ENCODE results near the gene PANX1. TPM values are rescaled to one million over a fixed set of nuclear protein-coding genes. Genes with fewer than 3 reads are reported as not detected.
"Not testable (repeated sequence)": the region's sequence is repeated elsewhere in the genome, so short reads cannot be mapped to it uniquely, and the experiment has no call there.

Gene PANX1
- total and polyA plus RNA-seq, 2 donors (not counting 1 experiment from before 2014, with no cell fraction given): 51.7 to 54.5 TPM

DNA sequence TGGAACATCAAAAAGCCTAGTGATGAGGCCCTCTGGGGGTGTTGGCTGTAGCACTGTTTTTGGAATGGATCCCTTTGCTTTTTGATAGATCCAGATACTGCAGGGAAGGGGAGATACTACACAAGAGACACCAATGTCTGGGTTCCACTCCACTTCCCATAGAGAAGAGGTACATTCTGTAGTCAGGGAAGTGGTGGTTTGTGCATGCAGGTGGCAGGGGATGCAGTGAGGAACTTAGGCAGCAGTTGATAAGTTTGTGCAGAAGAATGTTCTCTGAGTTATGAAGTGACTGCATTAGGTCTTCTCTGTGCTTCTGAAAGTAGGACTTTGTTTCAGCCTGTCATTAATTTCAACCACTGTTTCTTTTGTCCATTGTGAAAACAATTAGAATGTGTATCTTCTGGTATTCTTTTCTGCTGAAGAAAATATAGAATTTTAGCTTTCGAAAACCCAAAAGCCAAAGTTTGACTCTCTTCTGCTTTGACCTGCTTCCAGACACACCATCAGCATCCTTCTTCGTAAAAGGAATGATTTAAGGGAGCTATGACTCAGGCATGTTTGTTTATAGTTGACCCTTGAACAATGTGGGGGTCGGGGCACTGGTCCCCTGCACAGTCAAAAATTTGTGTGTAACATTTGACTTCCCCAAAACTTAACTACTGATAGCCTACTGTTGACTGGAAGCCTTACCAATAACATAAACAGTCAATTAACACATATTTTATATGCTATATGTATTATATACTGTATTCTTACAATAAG, 25.6 kb downstream of the PANX1 start:
- no peaks in the 10 kb centered on the region for H4K20me1 ChIP-seq (ENCODE audit: control insufficient read depth, extremely low read depth, insufficient read depth, low read length)
- no peak overlapping the region for H3K27ac ChIP-seq (ENCODE audit: insufficient read depth, low read length)
- H3K27me3 ChIP-seq (ENCODE audit: control insufficient read depth, insufficient read depth, low read length): no peaks in the 10 kb centered on the region
- peak in 1 of 2 donors; percentile 44 for DNase-seq (ENCODE audit: low read depth in 2 of 2)
- H3K79me2 ChIP-seq (ENCODE audit: control insufficient read depth, insufficient read depth, low read length): peaks cover 35% of the 10 kb centered on the region
- peaks cover 27% of the 10 kb centered on the region for H3K4me1 ChIP-seq (ENCODE audit: control insufficient read depth, extremely low read depth, insufficient read depth, low read length)
- H2AFZ ChIP-seq (ENCODE audit: low read length): no peak overlapping the region
- no peak overlapping the region for H3K4me3 ChIP-seq (replicated peaks in 1 of 4; ENCODE audit: control extremely low read depth in 1 of 4, insufficient read depth in 1 of 4, low read depth in 3 of 4, low read length in 4 of 4)
- no peak for TF ChIP-seq EZH2 (IDR thresholded peaks at IDR 0.05; ENCODE audit: low read length, missing control alignments)
- TF ChIP-seq, protein P1, sequence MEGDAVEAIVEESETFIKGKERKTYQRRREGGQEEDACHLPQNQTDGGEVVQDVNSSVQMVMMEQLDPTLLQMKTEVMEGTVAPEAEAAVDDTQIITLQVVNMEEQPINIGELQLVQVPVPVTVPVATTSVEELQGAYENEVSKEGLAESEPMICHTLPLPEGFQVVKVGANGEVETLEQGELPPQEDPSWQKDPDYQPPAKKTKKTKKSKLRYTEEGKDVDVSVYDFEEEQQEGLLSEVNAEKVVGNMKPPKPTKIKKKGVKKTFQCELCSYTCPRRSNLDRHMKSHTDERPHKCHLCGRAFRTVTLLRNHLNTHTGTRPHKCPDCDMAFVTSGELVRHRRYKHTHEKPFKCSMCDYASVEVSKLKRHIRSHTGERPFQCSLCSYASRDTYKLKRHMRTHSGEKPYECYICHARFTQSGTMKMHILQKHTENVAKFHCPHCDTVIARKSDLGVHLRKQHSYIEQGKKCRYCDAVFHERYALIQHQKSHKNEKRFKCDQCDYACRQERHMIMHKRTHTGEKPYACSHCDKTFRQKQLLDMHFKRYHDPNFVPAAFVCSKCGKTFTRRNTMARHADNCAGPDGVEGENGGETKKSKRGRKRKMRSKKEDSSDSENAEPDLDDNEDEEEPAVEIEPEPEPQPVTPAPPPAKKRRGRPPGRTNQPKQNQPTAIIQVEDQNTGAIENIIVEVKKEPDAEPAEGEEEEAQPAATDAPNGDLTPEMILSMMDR (conservative IDR thresholded peaks at IDR 0.05 in 1 of 2, IDR thresholded peaks at IDR 0.05 in 1 of 2; ENCODE audit: low read depth in 1 of 2, low read length in 2 of 2): no peak
- peak overlapping the region; percentile 64 for H3K4me2 ChIP-seq (ENCODE audit: extremely low read depth, insufficient read depth, low read length)
- no peaks in the 10 kb centered on the region for H3K36me3 ChIP-seq (ENCODE audit: control insufficient read depth, insufficient read depth, low read length)
- H3K9ac ChIP-seq (ENCODE audit: insufficient read depth, low read length): no peak overlapping the region
- H3K9me3 ChIP-seq (ENCODE audit: control insufficient read depth, insufficient read depth, low read depth, low read length): no peaks in the 10 kb centered on the region

DNA sequence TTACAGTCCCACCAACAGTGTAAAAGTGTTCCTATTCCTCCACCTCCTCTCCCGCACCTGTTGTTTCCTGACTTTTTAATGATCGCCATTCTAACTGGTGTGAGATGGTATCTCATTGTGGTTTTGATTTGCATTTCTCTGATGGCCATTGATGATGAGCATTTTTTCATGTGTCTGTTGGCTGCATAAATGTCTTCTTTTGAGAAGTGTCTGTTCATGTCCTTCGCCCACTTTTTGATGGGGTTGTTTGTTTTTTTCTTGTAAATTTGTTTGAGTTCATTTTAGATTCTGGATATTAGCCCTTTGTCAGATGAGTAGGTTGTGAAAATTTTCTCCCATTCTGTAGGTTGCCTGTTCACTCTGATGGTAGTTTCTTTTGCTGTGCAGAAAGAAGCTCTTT, 28.7 kb downstream of the PANX1 start:
- peaks cover 20% of the 10 kb centered on the region for H3K79me2 ChIP-seq (ENCODE audit: control insufficient read depth, insufficient read depth, low read length)
- not testable (repeated sequence) for H3K27ac ChIP-seq (ENCODE audit: insufficient read depth, low read length)

DNA sequence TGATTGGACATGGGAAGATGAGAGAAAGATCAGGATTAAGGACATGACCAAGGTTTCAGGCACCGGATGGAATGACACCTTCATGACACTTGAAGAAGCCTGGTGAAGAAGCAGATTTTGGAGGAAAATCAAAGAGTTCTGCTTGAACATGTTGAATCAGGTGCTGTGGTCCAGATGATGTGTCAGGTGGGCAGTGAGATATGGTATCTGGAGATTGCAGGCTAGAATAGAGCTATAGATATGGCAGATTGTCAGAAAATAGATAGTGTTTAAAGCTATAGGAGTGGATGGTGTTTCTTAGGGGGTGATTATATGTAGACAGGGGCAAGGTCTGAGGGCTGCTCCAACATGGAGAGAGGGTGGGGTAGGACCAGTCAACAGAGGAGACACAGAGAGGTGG, 40.2 kb downstream of the PANX1 start:
- Histone ChIP-seq H3K79me2 (ENCODE audit: control insufficient read depth, insufficient read depth, low read length) (peaks cover 35% of the 10 kb centered on the region), H4K20me1 (ENCODE audit: control insufficient read depth, extremely low read depth, insufficient read depth, low read length) (no peaks in the 10 kb centered on the region)

More for the DNA sequence above, 28.7 kb downstream of the PANX1 start:
- not testable (repeated sequence) for H3K4me3 ChIP-seq (replicated peaks in 1 of 4; ENCODE audit: control extremely low read depth in 1 of 4, insufficient read depth in 1 of 4, low read depth in 3 of 4, low read length in 4 of 4); H4K20me1 ChIP-seq (ENCODE audit: control insufficient read depth, extremely low read depth, insufficient read depth, low read length); H3K36me3 ChIP-seq (ENCODE audit: control insufficient read depth, insufficient read depth, low read length); H3K27me3 ChIP-seq (ENCODE audit: control insufficient read depth, insufficient read depth, low read length); H3K9ac ChIP-seq (ENCODE audit: insufficient read depth, low read length); H3K9me3 ChIP-seq (ENCODE audit: control insufficient read depth, insufficient read depth, low read depth, low read length); DNase-seq (ENCODE audit: low read depth in 2 of 2); H3K4me2 ChIP-seq (ENCODE audit: extremely low read depth, insufficient read depth, low read length); H2AFZ ChIP-seq (ENCODE audit: low read length)
- H3K4me1 ChIP-seq (ENCODE audit: control insufficient read depth, extremely low read depth, insufficient read depth, low read length): peaks cover 15% of the 10 kb centered on the region

More for the DNA sequence above, 40.2 kb downstream of the PANX1 start:
- no peak for DNase-seq (ENCODE audit: low read depth in 2 of 2)
- H3K4me2 ChIP-seq (ENCODE audit: extremely low read depth, insufficient read depth, low read length): no peak overlapping the region
- no peak for TF ChIP-seq EZH2 (IDR thresholded peaks at IDR 0.05; ENCODE audit: low read length, missing control alignments)
- TF ChIP-seq, protein P1 (conservative IDR thresholded peaks at IDR 0.05 in 1 of 2, IDR thresholded peaks at IDR 0.05 in 1 of 2; ENCODE audit: low read depth in 1 of 2, low read length in 2 of 2): no peak
- no peak overlapping the region for H3K9ac ChIP-seq (ENCODE audit: insufficient read depth, low read length)
- H3K27me3 ChIP-seq (ENCODE audit: control insufficient read depth, insufficient read depth, low read length): no peaks in the 10 kb centered on the region
- no peaks in the 10 kb centered on the region for H3K9me3 ChIP-seq (ENCODE audit: control insufficient read depth, insufficient read depth, low read depth, low read length)
- no peak overlapping the region for H3K4me3 ChIP-seq (replicated peaks in 1 of 4; ENCODE audit: control extremely low read depth in 1 of 4, insufficient read depth in 1 of 4, low read depth in 3 of 4, low read length in 4 of 4)
- no peak overlapping the region for H2AFZ ChIP-seq (ENCODE audit: low read length)
- no peak overlapping the region for H3K27ac ChIP-seq (ENCODE audit: insufficient read depth, low read length)
- H3K4me1 ChIP-seq (ENCODE audit: control insufficient read depth, extremely low read depth, insufficient read depth, low read length): no peaks in the 10 kb centered on the region
- no peaks in the 10 kb centered on the region for H3K36me3 ChIP-seq (ENCODE audit: control insufficient read depth, insufficient read depth, low read length)
